H9 (cell line): ENCODE data around the gene CTNNA3. TPM values are rescaled to one million over a fixed set of nuclear protein-coding genes. Genes with fewer than 3 reads are reported as not detected.

Experiments
- DNase-seq: peaks from one replicate; pipeline ENCODE4 v3.0.0-alpha.2; 2017
- H2AFZ ChIP-seq: one replicate; pipeline ENCODE4 v1.6.1; 2013; ENCODE audit warnings: mild to moderate bottlenecking, low read length, control low read depth, moderate library complexity
- H2AK5ac ChIP-seq: 2 replicates; pipeline ENCODE4 v1.6.1; 2013; ENCODE audit warnings: low read length, control low read depth, mixed read lengths; ENCODE audit not compliant: insufficient read length
- H2BK120ac ChIP-seq: one replicate; pipeline ENCODE4 v1.6.1; 2013; ENCODE audit warnings: low read depth, mild to moderate bottlenecking, low read length, control low read depth, inconsistent platforms; ENCODE audit not compliant: poor library complexity, severe bottlenecking
- H2BK12ac ChIP-seq: 2 replicates; pipeline ENCODE4 v1.6.1; 2013; ENCODE audit warnings: low read length, control low read depth, mixed read lengths, low read depth; ENCODE audit not compliant: insufficient read length
- H2BK15ac ChIP-seq: 2 replicates; pipeline ENCODE4 v1.6.1; 2013; ENCODE audit warnings: low read depth, low read length, control low read depth
- H2BK20ac ChIP-seq: one replicate; pipeline ENCODE4 v1.6.1; 2013; ENCODE audit warnings: low read depth, mild to moderate bottlenecking, low read length, control low read depth, inconsistent platforms; ENCODE audit not compliant: poor library complexity, severe bottlenecking
- H2BK5ac ChIP-seq: 2 replicates; pipeline ENCODE4 v1.6.1; 2013; ENCODE audit warnings: low read length, control low read depth, mixed read lengths; ENCODE audit not compliant: insufficient read length
- H3K14ac ChIP-seq: 2 replicates; pipeline ENCODE4 v1.6.1; 2013; ENCODE audit warnings: low read length, control low read depth; ENCODE audit not compliant: insufficient read depth
- H3K18ac ChIP-seq: 2 replicates; pipeline ENCODE4 v1.6.1; 2013; ENCODE audit warnings: low read depth, mild to moderate bottlenecking, mixed read lengths, low read length, control low read depth; ENCODE audit not compliant: insufficient read length
- H3K23ac ChIP-seq: 2 replicates; pipeline ENCODE4 v1.6.1; 2013; ENCODE audit warnings: low read length, control low read depth, mixed read lengths, low read depth; ENCODE audit not compliant: insufficient read length
- H3K23me2 ChIP-seq: 2 replicates; pipeline ENCODE4 v1.6.1; 2013; ENCODE audit warnings: low read depth, mild to moderate bottlenecking, mixed read lengths, low read length, control low read depth; ENCODE audit not compliant: insufficient read length, poor library complexity, severe bottlenecking
- H3K27ac ChIP-seq: 2 replicates; pipeline ENCODE4 v1.5.1; 2013; ENCODE audit warnings: low read length, control low read depth, mixed read lengths, low read depth; ENCODE audit not compliant: insufficient read length
- H3K27me3 ChIP-seq: 2 replicates; pipeline ENCODE4 v1.6.1; 2013; ENCODE audit warnings: low read length, control low read depth, inconsistent platforms; ENCODE audit not compliant: insufficient read depth
- H3K4ac ChIP-seq: 2 replicates; pipeline ENCODE4 v1.6.1; 2013; ENCODE audit warnings: low read depth, mild to moderate bottlenecking, control low read depth, inconsistent platforms, low read length, moderate library complexity
- H3K4me1 ChIP-seq: 2 replicates; pipeline ENCODE4 v1.6.1; 2013; ENCODE audit warnings: low read length, control low read depth, inconsistent platforms; ENCODE audit not compliant: insufficient read depth
- H3K4me2 ChIP-seq: 2 replicates; pipeline ENCODE4 v1.6.1; 2013; ENCODE audit warnings: low read length, control low read depth, mixed read lengths; ENCODE audit not compliant: insufficient read length, insufficient read depth
- H3K56ac ChIP-seq: 2 replicates; pipeline ENCODE4 v1.6.1; 2013; ENCODE audit warnings: low read depth, mild to moderate bottlenecking, mixed read lengths, low read length, control low read depth; ENCODE audit not compliant: insufficient read length
- H3K79me1 ChIP-seq: 2 replicates; pipeline ENCODE4 v1.6.1; 2013; ENCODE audit warnings: low read depth, mild to moderate bottlenecking, moderate library complexity, low read length, control low read depth, inconsistent platforms; ENCODE audit not compliant: insufficient read depth, poor library complexity, severe bottlenecking
- H3K79me2 ChIP-seq: 2 replicates; pipeline ENCODE4 v1.6.1; 2013; ENCODE audit warnings: low read length, control low read depth, inconsistent platforms; ENCODE audit not compliant: insufficient read depth
- H3K9ac ChIP-seq: 2 replicates; pipeline ENCODE4 v1.6.1; 2013; ENCODE audit warnings: low read length, control low read depth, mixed read lengths; ENCODE audit not compliant: insufficient read length; ENCODE audit errors: extremely low read depth
- H3K9me3 ChIP-seq: one replicate; pipeline ENCODE4 v1.6.1; 2013; ENCODE audit warnings: low read depth, low read length, inconsistent platforms; ENCODE audit not compliant: control insufficient read depth
- H3T11ph ChIP-seq: one replicate; pipeline ENCODE4 v1.6.1; 2013; ENCODE audit warnings: mild to moderate bottlenecking, low read length, control low read depth, inconsistent platforms
- H4K20me1 ChIP-seq: one replicate; pipeline ENCODE4 v1.6.1; 2013; ENCODE audit not compliant: control insufficient read depth, insufficient read length, insufficient read depth
- H4K5ac ChIP-seq: 2 replicates; pipeline ENCODE4 v1.6.1; 2013; ENCODE audit warnings: low read depth, mild to moderate bottlenecking, mixed read lengths, low read length, control low read depth; ENCODE audit not compliant: insufficient read length
- H4K8ac ChIP-seq: replicated peaks from 2 replicates; pipeline ENCODE4 v1.6.1; 2013; ENCODE audit warnings: low read length, control low read depth, mixed read lengths, low read depth; ENCODE audit not compliant: insufficient read length
- H4K91ac ChIP-seq: 2 replicates; pipeline ENCODE4 v1.6.1; 2013; ENCODE audit warnings: low read depth, mild to moderate bottlenecking, moderate library complexity, mixed read lengths, low read length, control low read depth; ENCODE audit not compliant: insufficient read length
- H3K27ac Mint-ChIP-seq, 3 experiments: 2 replicates in 2 of 3; 3 replicates in 1 of 3; pipeline ENCODE4 v1.8.0; 2020 to 2021; ENCODE audit warnings: mixed read lengths in 3 of 3, mild to moderate bottlenecking in 1 of 3, moderate library complexity in 1 of 3
- H3K27me3 Mint-ChIP-seq: 2 replicates; pipeline ENCODE4 v1.8.0; 2021; ENCODE audit warnings: low read depth, mild to moderate bottlenecking, moderate library complexity, mixed read lengths
- H3K36me3 Mint-ChIP-seq, 3 experiments: 2 replicates in 2 of 3; 3 replicates in 1 of 3; pipeline ENCODE4 v1.8.0; 2020 to 2021; ENCODE audit warnings: low read depth in 3 of 3, mixed read lengths in 3 of 3; ENCODE audit not compliant: insufficient read depth in 1 of 3
- H3K4me1 Mint-ChIP-seq, 2 experiments: 2 replicates each; pipeline ENCODE4 v1.8.0; 2020; ENCODE audit warnings: mixed read lengths in 2 of 2
- H3K4me3 Mint-ChIP-seq, 2 experiments: 2 replicates in 1 of 2; 3 replicates in 1 of 2; pipeline ENCODE4 v1.8.0; 2020 to 2021; ENCODE audit warnings: mild to moderate bottlenecking in 2 of 2, mixed read lengths in 2 of 2, moderate library complexity in 1 of 2
- H3K9me3 Mint-ChIP-seq, 2 experiments: 2 replicates in 1 of 2; 3 replicates in 1 of 2; pipeline ENCODE4 v1.8.0; 2020; ENCODE audit warnings: mild to moderate bottlenecking in 2 of 2, mixed read lengths in 2 of 2, moderate library complexity in 1 of 2
- WGBS: extraction: QIAGEN DNeasy Blood & Tissue Kit; methylation state at CpG from one replicate; pipeline ENCODE4 v1.1.7; 2013; ENCODE audit warnings: missing lambda C conversion rate, low lambda C conversion rate, mixed read lengths; ENCODE audit not compliant: insufficient read length; ENCODE audit errors: extremely low coverage; 5-methylcytosine and 5-hydroxymethylcytosine counted together
- total RNA-seq: library from RNA; stranded (reverse); gene quantifications from 2 replicates; pipeline ENCODE4 v1.2.1, GENCODE V29; 2021
- TF ChIP-seq, protein P1 (sequence below): fragments of 200-600 bp; sonication (generic); conservative IDR thresholded peaks from 3 replicates; pipeline ENCODE4 v1.8.0; 2021; ENCODE audit warnings: antibody characterized with exemption, mild to moderate bottlenecking

CTNNA3 gene
- total RNA-seq, 1 experiment from 2014 or later = 3.3 TPM

DNA sequence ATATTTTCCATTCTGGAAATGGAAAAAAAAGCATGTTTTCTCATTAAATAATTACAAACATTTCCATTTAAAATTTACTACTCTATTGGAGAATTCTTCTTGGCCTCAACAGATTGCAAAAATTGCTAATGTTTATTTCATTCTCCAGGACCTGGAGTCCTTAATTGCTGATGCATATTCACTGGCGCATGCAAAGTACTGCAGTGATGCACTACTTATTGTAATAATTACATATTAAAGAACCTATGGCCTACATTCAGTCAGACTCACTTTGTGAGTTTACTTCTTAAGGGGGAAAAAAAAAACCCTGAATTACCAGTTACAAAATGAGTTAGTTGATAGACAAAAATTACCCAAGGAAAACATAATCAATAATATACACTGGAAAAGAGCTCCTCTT is 1161.1 kb downstream of the CTNNA3 start:
- no peaks in the 10 kb centered on the region for H3K9me3 Mint-ChIP-seq
- Histone ChIP-seq H3K9me3 (no peaks in the 10 kb centered on the region), H3K56ac (no peak overlapping the region), H2AFZ (no peak overlapping the region), H4K8ac (no peak overlapping the region), H2BK12ac (no peak overlapping the region), H3K79me1 (no peaks in the 10 kb centered on the region), H3K4me1 (no peaks in the 10 kb centered on the region), H4K5ac (no peak overlapping the region), H2BK20ac (no peak overlapping the region), H2BK120ac (no peak overlapping the region), H3K79me2 (no peaks in the 10 kb centered on the region), H2BK5ac (no peak overlapping the region), H3K27me3 (no peaks in the 10 kb centered on the region), H3K14ac (no peak overlapping the region), H2BK15ac (no peak overlapping the region), H3K18ac (no peak overlapping the region), H3K23ac (no peak overlapping the region), H4K20me1 (no peaks in the 10 kb centered on the region), H3K23me2 (no peaks in the 10 kb centered on the region), H3K4me2 (no peak overlapping the region), H2AK5ac (no peak overlapping the region), H4K91ac (no peak overlapping the region), H3K9ac (no peak overlapping the region), H3K4ac (no peak overlapping the region), H3T11ph (no peak overlapping the region), H3K27ac (no peak overlapping the region)
- H3K27ac Mint-ChIP-seq = no peak overlapping the region
- WGBS = no CpG with 5 or more reads among the region's 1 CpG
- no peak for DNase-seq
- peaks cover 0 to 4% of the 10 kb centered on the region in 2 experiments; a peak in 1 of 4 replicates for H3K4me1 Mint-ChIP-seq
- H3K36me3 Mint-ChIP-seq = no peaks in the 10 kb centered on the region
- no peak overlapping the region for H3K4me3 Mint-ChIP-seq
- TF ChIP-seq, protein P1, sequence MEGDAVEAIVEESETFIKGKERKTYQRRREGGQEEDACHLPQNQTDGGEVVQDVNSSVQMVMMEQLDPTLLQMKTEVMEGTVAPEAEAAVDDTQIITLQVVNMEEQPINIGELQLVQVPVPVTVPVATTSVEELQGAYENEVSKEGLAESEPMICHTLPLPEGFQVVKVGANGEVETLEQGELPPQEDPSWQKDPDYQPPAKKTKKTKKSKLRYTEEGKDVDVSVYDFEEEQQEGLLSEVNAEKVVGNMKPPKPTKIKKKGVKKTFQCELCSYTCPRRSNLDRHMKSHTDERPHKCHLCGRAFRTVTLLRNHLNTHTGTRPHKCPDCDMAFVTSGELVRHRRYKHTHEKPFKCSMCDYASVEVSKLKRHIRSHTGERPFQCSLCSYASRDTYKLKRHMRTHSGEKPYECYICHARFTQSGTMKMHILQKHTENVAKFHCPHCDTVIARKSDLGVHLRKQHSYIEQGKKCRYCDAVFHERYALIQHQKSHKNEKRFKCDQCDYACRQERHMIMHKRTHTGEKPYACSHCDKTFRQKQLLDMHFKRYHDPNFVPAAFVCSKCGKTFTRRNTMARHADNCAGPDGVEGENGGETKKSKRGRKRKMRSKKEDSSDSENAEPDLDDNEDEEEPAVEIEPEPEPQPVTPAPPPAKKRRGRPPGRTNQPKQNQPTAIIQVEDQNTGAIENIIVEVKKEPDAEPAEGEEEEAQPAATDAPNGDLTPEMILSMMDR = no peak
- no peaks in the 10 kb centered on the region for H3K27me3 Mint-ChIP-seq
